ENCODE results near the gene KCNH2.

The KCNH2 gene

DNA sequence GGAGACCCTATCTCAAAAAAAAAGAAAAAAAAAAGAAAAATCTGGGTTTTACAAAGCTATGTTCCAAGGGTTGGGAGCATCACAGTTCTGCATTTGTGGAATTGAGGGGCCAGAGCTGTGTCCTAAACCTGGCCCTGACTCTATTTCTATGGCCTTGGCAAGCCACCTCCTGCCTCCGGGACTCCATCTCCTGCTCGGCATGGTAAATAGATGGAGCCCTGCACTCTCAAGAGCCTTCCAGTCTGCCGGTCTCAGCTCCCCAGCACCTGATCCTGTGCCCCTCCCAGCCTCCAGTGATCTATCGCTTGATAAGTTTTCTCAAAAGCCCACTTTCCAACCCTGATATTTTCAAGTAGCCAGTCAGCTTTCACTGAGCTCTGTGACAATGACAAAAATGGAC, 43.0 kb downstream of the KCNH2 start:
- TF ChIP-seq, protein P1, sequence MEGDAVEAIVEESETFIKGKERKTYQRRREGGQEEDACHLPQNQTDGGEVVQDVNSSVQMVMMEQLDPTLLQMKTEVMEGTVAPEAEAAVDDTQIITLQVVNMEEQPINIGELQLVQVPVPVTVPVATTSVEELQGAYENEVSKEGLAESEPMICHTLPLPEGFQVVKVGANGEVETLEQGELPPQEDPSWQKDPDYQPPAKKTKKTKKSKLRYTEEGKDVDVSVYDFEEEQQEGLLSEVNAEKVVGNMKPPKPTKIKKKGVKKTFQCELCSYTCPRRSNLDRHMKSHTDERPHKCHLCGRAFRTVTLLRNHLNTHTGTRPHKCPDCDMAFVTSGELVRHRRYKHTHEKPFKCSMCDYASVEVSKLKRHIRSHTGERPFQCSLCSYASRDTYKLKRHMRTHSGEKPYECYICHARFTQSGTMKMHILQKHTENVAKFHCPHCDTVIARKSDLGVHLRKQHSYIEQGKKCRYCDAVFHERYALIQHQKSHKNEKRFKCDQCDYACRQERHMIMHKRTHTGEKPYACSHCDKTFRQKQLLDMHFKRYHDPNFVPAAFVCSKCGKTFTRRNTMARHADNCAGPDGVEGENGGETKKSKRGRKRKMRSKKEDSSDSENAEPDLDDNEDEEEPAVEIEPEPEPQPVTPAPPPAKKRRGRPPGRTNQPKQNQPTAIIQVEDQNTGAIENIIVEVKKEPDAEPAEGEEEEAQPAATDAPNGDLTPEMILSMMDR (IDR thresholded peaks at IDR 0.05; ENCODE audit: insufficient read depth, low read length, poor library complexity, severe bottlenecking): no peak
- Histone ChIP-seq H3K36me3 (ENCODE audit: control insufficient read depth, insufficient read depth, low read length) (no peaks in the 10 kb centered on the region), H3K27me3 (replicated peaks; ENCODE audit: control insufficient read depth, insufficient read depth, low read length) (no peaks in the 10 kb centered on the region), H3K4me3 (replicated peaks; ENCODE audit: low read depth, low read length) (no peak overlapping the region)
- DNase-seq (ENCODE audit: extremely low read depth, insufficient read length): no peak

DNA sequence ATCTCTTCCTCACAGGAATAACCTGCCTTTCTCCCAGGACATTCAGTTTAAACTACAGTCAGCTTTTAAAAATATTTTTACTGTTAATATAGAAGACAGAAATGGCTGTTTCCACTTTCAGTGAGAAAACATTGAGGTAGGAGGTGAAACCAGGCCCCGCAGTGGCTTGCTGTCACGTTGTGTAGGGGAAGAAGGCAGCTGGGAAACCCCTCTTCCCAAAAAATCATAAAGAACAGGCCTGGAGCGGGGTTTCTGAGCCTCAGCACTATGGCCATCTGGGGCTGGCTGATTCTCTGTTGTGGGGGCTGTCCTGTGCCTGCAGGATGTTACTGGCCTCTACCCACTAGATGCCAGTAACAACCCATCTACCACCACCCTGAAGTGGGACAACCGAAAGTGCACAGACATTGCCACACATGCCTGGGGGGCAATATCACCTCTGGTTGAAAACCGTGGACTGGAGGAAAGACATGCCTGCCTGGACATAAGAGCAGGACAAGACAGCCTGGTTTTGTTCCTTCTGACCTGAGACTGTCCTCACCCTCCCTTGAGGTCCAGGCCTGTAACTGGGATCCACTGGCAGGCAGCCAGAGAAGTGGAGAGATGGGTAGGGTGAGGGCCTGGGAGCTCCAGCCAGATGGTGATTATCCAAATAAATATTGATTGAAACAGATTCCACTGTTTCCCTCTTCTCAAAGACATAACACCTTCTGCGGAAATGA, 43.9 kb downstream of the KCNH2 start:
- H3K27me3 ChIP-seq (replicated peaks; ENCODE audit: control insufficient read depth, insufficient read depth, low read length): no peaks in the 10 kb centered on the region
- no peak overlapping the region for H3K4me3 ChIP-seq (replicated peaks; ENCODE audit: low read depth, low read length)
- no peak for DNase-seq (ENCODE audit: extremely low read depth, insufficient read length)
- no peaks in the 10 kb centered on the region for H3K36me3 ChIP-seq (ENCODE audit: control insufficient read depth, insufficient read depth, low read length)
- TF ChIP-seq, protein P1 (IDR thresholded peaks at IDR 0.05; ENCODE audit: insufficient read depth, low read length, poor library complexity, severe bottlenecking): no peak

DNA sequence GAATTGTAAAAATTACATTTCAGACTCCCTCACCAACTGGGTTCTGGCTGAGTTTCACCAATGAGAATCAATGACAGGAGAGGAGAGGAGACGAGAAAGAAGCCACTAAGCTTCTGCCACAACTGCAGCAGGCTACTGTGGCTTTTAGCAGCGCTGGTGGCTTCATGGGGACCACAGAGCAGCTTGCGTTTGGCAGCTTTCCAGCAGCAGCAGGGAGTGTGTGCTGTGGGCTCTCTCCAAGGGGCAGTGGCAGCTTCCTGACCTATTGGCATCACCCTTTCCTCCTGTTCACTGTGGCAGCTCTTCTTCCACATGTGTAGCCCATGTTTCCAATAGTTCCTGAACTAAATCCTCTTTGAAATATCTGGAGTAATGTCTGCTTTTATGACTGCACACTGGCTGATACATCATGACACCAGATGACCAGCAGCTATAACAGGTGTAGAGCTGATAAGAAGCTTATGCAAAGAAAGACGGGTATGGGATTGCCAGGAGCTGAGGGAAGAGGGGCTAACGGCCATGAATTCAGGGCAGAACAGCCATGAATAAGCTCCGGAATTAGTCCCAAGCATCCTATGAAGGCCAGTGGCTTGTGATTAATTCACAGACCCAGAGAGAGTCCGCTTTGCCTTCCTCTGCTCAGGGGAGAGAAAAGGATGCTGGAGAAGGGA, 46.8 kb downstream of the KCNH2 start:
- DNase-seq (ENCODE audit: extremely low read depth, insufficient read length): no peak
- Histone ChIP-seq H3K27me3 (replicated peaks; ENCODE audit: control insufficient read depth, insufficient read depth, low read length) (no peaks in the 10 kb centered on the region; the same call in 1 of the 2 replicates), H3K36me3 (ENCODE audit: control insufficient read depth, insufficient read depth, low read length) (no peaks in the 10 kb centered on the region), H3K4me3 (replicated peaks; ENCODE audit: low read depth, low read length) (no peak overlapping the region)
- TF ChIP-seq, protein P1 (IDR thresholded peaks at IDR 0.05; ENCODE audit: insufficient read depth, low read length, poor library complexity, severe bottlenecking): no peak

- TF ChIP-seq, protein P1 (IDR thresholded peaks at IDR 0.05; ENCODE audit: insufficient read depth, low read length, poor library complexity, severe bottlenecking): no peak
- Histone ChIP-seq H3K27me3 (replicated peaks; ENCODE audit: control insufficient read depth, insufficient read depth, low read length) (no peaks in the 10 kb centered on the region; the same call in 1 of the 2 replicates), H3K4me3 (replicated peaks; ENCODE audit: low read depth, low read length) (no peak overlapping the region), H3K36me3 (ENCODE audit: control insufficient read depth, insufficient read depth, low read length) (no peaks in the 10 kb centered on the region)
- no peak for DNase-seq (ENCODE audit: extremely low read depth, insufficient read length)
Measured at GRCh38 chr7:150928541-150928940, 49.6 kb downstream of the KCNH2 start.

DNA sequence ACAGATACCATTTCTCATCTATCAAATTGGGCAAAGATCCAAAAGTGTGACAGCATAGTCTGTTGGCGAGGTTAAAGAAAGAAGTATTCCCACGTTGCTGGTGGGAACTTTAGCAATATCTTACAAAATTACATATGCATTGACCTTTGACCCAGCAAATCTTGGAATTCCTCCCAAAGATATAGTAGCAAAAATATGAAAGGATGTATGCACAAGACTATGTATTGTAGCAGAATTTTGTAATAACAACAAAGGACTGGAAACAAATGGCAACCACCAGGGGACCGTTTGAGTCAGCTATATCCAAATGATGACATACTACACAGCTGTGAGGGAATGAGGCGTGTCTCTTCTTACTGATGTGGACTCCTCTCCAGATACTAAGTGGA, 50.2 kb downstream of the KCNH2 start:
- no peak for DNase-seq (ENCODE audit: extremely low read depth, insufficient read length)
- Histone ChIP-seq H3K27me3 (replicated peaks; ENCODE audit: control insufficient read depth, insufficient read depth, low read length) (no peaks in the 10 kb centered on the region; the same call in 1 of the 2 replicates), H3K4me3 (replicated peaks; ENCODE audit: low read depth, low read length) (no peak overlapping the region), H3K36me3 (ENCODE audit: control insufficient read depth, insufficient read depth, low read length) (no peaks in the 10 kb centered on the region)
- TF ChIP-seq, protein P1 (IDR thresholded peaks at IDR 0.05; ENCODE audit: insufficient read depth, low read length, poor library complexity, severe bottlenecking): no peak
